VCaP (cell line): ENCODE measurements around the gene MORC2.

Source experiments
- H3K27ac ChIP-seq: fragments of 450-650 bp; 2 replicates; pipeline ENCODE4 v1.5.1; 2017
- CTCF ChIP-seq: fragments of 450-650 bp; conservative IDR thresholded peaks from 2 replicates; pipeline ENCODE4 v1.5.1; 2017; ENCODE audit warnings: mild to moderate bottlenecking, moderate library complexity

The MORC2 gene

GRCh38 chr22:30920407-30920806, 48.2 kb downstream of the MORC2 start:
- no peak overlapping the region for H3K27ac ChIP-seq
- TF ChIP-seq CTCF = peak; percentile 92

- TF ChIP-seq CTCF = no peak
- no peak overlapping the region for H3K27ac ChIP-seq
Measured at GRCh38 chr22:30919973-30920372, 48.6 kb downstream of the MORC2 start.

- no peak overlapping the region for H3K27ac ChIP-seq
- no peak for TF ChIP-seq CTCF
Measured at GRCh38 chr22:30918761-30919160, 49.8 kb downstream of the MORC2 start.

GRCh38 chr22:30910358-30910757, 58.2 kb downstream of the MORC2 start:
- TF ChIP-seq CTCF = no peak

GRCh38 chr22:30909306-30909705, 59.3 kb downstream of the MORC2 start:
- H3K27ac ChIP-seq = no peak overlapping the region
- no peak for TF ChIP-seq CTCF

More at GRCh38 chr22:30910358-30910757, 58.2 kb downstream of the MORC2 start:
- no peak overlapping the region for H3K27ac ChIP-seq

- no peak for TF ChIP-seq CTCF
- no peak overlapping the region for H3K27ac ChIP-seq
Measured at GRCh38 chr22:30908051-30908461, 60.5 kb downstream of the MORC2 start.

- no peak for TF ChIP-seq CTCF
- no peak overlapping the region for H3K27ac ChIP-seq
Measured at GRCh38 chr22:30906946-30907345, 61.6 kb downstream of the MORC2 start.

- no peak for TF ChIP-seq CTCF
- H3K27ac ChIP-seq = no peak overlapping the region
Measured at GRCh38 chr22:30906411-30906810, 62.2 kb downstream of the MORC2 start.
